Measurements from ENCODE around the gene TESPA1.

The TESPA1 gene

GRCh38 chr12:54981796-54982195 is 2.8 kb downstream of the TESPA1 start:
- no peak for DNase-seq

GRCh38 chr12:54980341-54980740 is 4.2 kb downstream of the TESPA1 start:
- no peak for DNase-seq

- DNase-seq = no peak
These were observed 6.7 kb downstream of the TESPA1 start for GRCh38 chr12:54977857-54978256.

- peak; percentile 10 for DNase-seq
These were observed 7.4 kb downstream of the TESPA1 start for GRCh38 chr12:54977155-54977554.

- no peak for DNase-seq
These were observed 8.7 kb downstream of the TESPA1 start for GRCh38 chr12:54975875-54976274.

GRCh38 chr12:54975272-54975671 is 9.3 kb downstream of the TESPA1 start:
- DNase-seq = no peak

- DNase-seq = no peak
These were observed 10.3 kb downstream of the TESPA1 start for GRCh38 chr12:54974279-54974678.

- no peak for DNase-seq
These were observed 11.0 kb downstream of the TESPA1 start for GRCh38 chr12:54973556-54973955.

GRCh38 chr12:54970741-54971140 is 13.8 kb downstream of the TESPA1 start:
- no peak for DNase-seq

- no peak for DNase-seq
These were observed 16.3 kb downstream of the TESPA1 start for GRCh38 chr12:54968181-54968730.

GRCh38 chr12:54967461-54967860 is 17.1 kb downstream of the TESPA1 start:
- no peak for DNase-seq

GRCh38 chr12:54961190-54961589 is 23.4 kb downstream of the TESPA1 start:
- DNase-seq = no peak

GRCh38 chr12:54959291-54960018 is 25.1 kb downstream of the TESPA1 start:
- no peak for DNase-seq

GRCh38 chr12:54958048-54958658 is 26.4 kb downstream of the TESPA1 start:
- no peak for DNase-seq

GRCh38 chr12:54956818-54957641 is 27.5 kb downstream of the TESPA1 start:
- no peak for DNase-seq

GRCh38 chr12:54956322-54956721 is 28.2 kb downstream of the TESPA1 start:
- DNase-seq = no peak

GRCh38 chr12:54954801-54955200 is 29.8 kb downstream of the TESPA1 start:
- DNase-seq = no peak

GRCh38 chr12:54954228-54954627 is 30.3 kb downstream of the TESPA1 start:
- no peak for DNase-seq

- DNase-seq = no peak
These were observed 34.4 kb downstream of the TESPA1 start for GRCh38 chr12:54950071-54950727.

GRCh38 chr12:54949073-54949711 is 35.4 kb downstream of the TESPA1 start:
- DNase-seq = no peak

- DNase-seq = no peak
These were observed 36.4 kb downstream of the TESPA1 start for GRCh38 chr12:54948171-54948570.

- no peak for DNase-seq
These were observed 39.5 kb downstream of the TESPA1 start for GRCh38 chr12:54945082-54945481.
